EL (cell line): ENCODE data around the gene OR7D2.

Experiments used
- DNase-seq: peaks from one replicate; pipeline ENCODE4 v3.0.0-alpha.2; 2016

Gene OR7D2

GRCh38 chr19:9219489-9219888 lies 40.7 kb downstream of the OR7D2 start, which contains the start of gene OR7D4:
TSS of gene OR7D4 (minus strand) at chr19:9219589. CDS start at chr19:9214837, 4,752 bp downstream.
- DNase-seq, result no peak
